Aorta (tissue), 5 donors: ENCODE results near the gene ATP2B3. TPM values are rescaled to one million over a fixed set of nuclear protein-coding genes. Genes with fewer than 3 reads are reported as not detected.
"Not testable (repeated sequence)": the region's sequence is repeated elsewhere in the genome, so short reads cannot be mapped to it uniquely, and the experiment has no call there.

ENCODE experiments used
- ATAC-seq: fragments of 200-7000 bp; cut with Tn5 transposase; one replicate; pipeline ENCODE4 v1.9.1; 2022; ENCODE audit warnings: moderate library complexity; ENCODE audit not compliant: low FRiP score
- DNase-seq, 2 donors: peaks; one replicate each; pipeline ENCODE4 v3.0.0-alpha.2; 2020
- H3K27ac ChIP-seq, 2 donors: one replicate each; pipeline ENCODE4 v1.5.1; 2013; ENCODE audit warnings: low read length in 2 of 2, mild to moderate bottlenecking in 2 of 2, moderate library complexity in 2 of 2, control low read depth in 1 of 2, inconsistent platforms in 1 of 2, low read depth in 1 of 2
- H3K27me3 ChIP-seq, 2 donors: one replicate each; pipeline ENCODE4 v1.6.1; 2013; ENCODE audit warnings: control low read depth in 1 of 2, low read length in 1 of 2, mild to moderate bottlenecking in 1 of 2, moderate library complexity in 1 of 2; ENCODE audit not compliant: insufficient read depth in 2 of 2, control insufficient read depth in 1 of 2
- H3K36me3 ChIP-seq, 2 donors: one replicate each; pipeline ENCODE4 v1.6.1; 2013; ENCODE audit warnings: control low read depth in 1 of 2, low read length in 1 of 2, mild to moderate bottlenecking in 1 of 2; ENCODE audit not compliant: insufficient read depth in 2 of 2, control insufficient read depth in 1 of 2
- H3K4me1 ChIP-seq, 2 donors: one replicate each; pipeline ENCODE4 v1.6.1; 2013; ENCODE audit warnings: low read length in 2 of 2, control low read depth in 1 of 2, mild to moderate bottlenecking in 1 of 2, moderate library complexity in 1 of 2; ENCODE audit not compliant: insufficient read depth in 2 of 2, control insufficient read depth in 1 of 2
- H3K4me3 ChIP-seq, 2 donors: one replicate each; pipeline ENCODE4 v1.5.1; 2013; ENCODE audit warnings: low read length in 2 of 2, control low read depth in 1 of 2, mild to moderate bottlenecking in 1 of 2
- H3K9me3 ChIP-seq: one replicate; pipeline ENCODE4 v1.6.1; 2013; ENCODE audit warnings: mild to moderate bottlenecking, low read length; ENCODE audit not compliant: control insufficient read depth
- WGBS, 2 donors: extraction: QIAGEN DNeasy Blood & Tissue Kit; methylation state at CpG; one replicate each; pipeline ENCODE4 v1.1.7; 2013; 5-methylcytosine and 5-hydroxymethylcytosine counted together
- intact Hi-C, 2 donors: fragments of 100-400 bp; cut with DNase I; formaldehyde crosslinking; loops; one replicate each; pipeline versions ENCODE4 v1.14.2 to v1.15.0; 2022
- polyA plus RNA-seq, 2 donors: library from polyadenylated mRNA; stranded (reverse); fragments of 200-250 nt; gene quantifications; one replicate each; pipeline ENCODE4 v1.2.3, GENCODE V29; 2013
- total RNA-seq, 2 donors: library from RNA; stranded (reverse); fragmentation: NEBNext Ultra II Directional; extraction: Animal tissue kit (Norgen Biotek cat#: 25700); gene quantifications; one replicate each; pipeline ENCODE4 v1.2.1, GENCODE V29; 2021
- donor health status: healthy with polysubstance abuse.
- donor health status: Bipolar disorder and iron deficiency.
- donor health status: DM: no; HTN: no; CAD: no.
- donor health status: DM: no; HTN: no; CAD: no.
- donor health status: DM: yes; HTN: yes; CAD: no.

Gene ATP2B3
- total and polyA plus RNA-seq, 4 donors, result 0.19 to 0.27 (median 0.20) TPM; not detected in 1

- no peaks in the 10 kb centered on the region for H3K4me1 ChIP-seq
- no peak overlapping the region for H3K4me3 ChIP-seq
- DNase-seq (peak in 1 of 2 donors; percentile 57), ATAC-seq (no peak)
- 85 to 93% methylated on average over 7 of the region's 7 CpGs for WGBS, 2 donors
- no peaks in the 10 kb centered on the region for H3K9me3 ChIP-seq
- intact Hi-C loops, result no loop called here
- H3K27me3 ChIP-seq, result no peaks in the 10 kb centered on the region
- H3K36me3 ChIP-seq, result no peaks in the 10 kb centered on the region
- H3K27ac ChIP-seq, result no peak overlapping the region
Observed at GRCh38 chrX:153600921-153601320, 83.5 kb downstream of the ATP2B3 start.

- intact Hi-C loops, result no loop called here
- Histone ChIP-seq H3K36me3 (no peaks in the 10 kb centered on the region), H3K9me3 (no peaks in the 10 kb centered on the region), H3K27me3 (no peaks in the 10 kb centered on the region), H3K4me3 (no peak overlapping the region), H3K4me1 (no peaks in the 10 kb centered on the region), H3K27ac (no peak overlapping the region)
- ATAC-seq (no peak), DNase-seq (no peak)
- WGBS, 2 donors, result 87 to 95% methylated on average over 12 of the region's 12 CpGs
Observed at GRCh38 chrX:153601511-153602110, 84.2 kb downstream of the ATP2B3 start.

GRCh38 chrX:153602601-153603000 is 85.2 kb downstream of the ATP2B3 start:
- Histone ChIP-seq H3K27ac (no peak overlapping the region), H3K9me3 (no peaks in the 10 kb centered on the region), H3K4me1 (no peaks in the 10 kb centered on the region), H3K4me3 (no peak overlapping the region), H3K36me3 (no peaks in the 10 kb centered on the region), H3K27me3 (no peaks in the 10 kb centered on the region)
- DNase-seq, result no peak
- intact Hi-C loops, result no loop called here
- 87 to 94% methylated on average over 3 of the region's 3 CpGs for WGBS, 2 donors
- no peak for ATAC-seq

GRCh38 chrX:153603131-153603656 is 85.8 kb downstream of the ATP2B3 start:
- 92 to 96% methylated on average over 17 of the region's 17 CpGs for WGBS, 2 donors
- Histone ChIP-seq H3K4me3 (no peak overlapping the region), H3K4me1 (no peaks in the 10 kb centered on the region), H3K36me3 (no peaks in the 10 kb centered on the region), H3K27me3 (no peaks in the 10 kb centered on the region), H3K27ac (no peak overlapping the region), H3K9me3 (no peaks in the 10 kb centered on the region)
- no peak for ATAC-seq
- intact Hi-C loops, result no loop called here
- DNase-seq, result peak in 1 of 2 donors; percentile 66

- H3K36me3 ChIP-seq, H3K4me1 ChIP-seq, ATAC-seq, H3K4me3 ChIP-seq, H3K27me3 ChIP-seq, H3K9me3 ChIP-seq, H3K27ac ChIP-seq: not testable (repeated sequence)
- DNase-seq, result peak in 1 of 2 donors; percentile 42
- WGBS, 2 donors, result 82 to 92% methylated on average over 18 of the region's 18 CpGs
- intact Hi-C loops, result loop anchor here in 1 of 2 donors (5.0 kb wide), 1 partner anchor 62 kb away; no protein-coding TSS in a partner anchor
Observed at GRCh38 chrX:153604666-153605380, 87.4 kb downstream of the ATP2B3 start.

- Histone ChIP-seq H3K4me1 (no peaks in the 10 kb centered on the region), H3K27ac (no peak overlapping the region), H3K4me3 (no peak overlapping the region), H3K27me3 (no peaks in the 10 kb centered on the region), H3K36me3 (no peaks in the 10 kb centered on the region), H3K9me3 (no peaks in the 10 kb centered on the region)
- intact Hi-C loops, result loop anchor here in 1 of 2 donors (5.0 kb wide), 1 partner anchor 61 kb away; no protein-coding TSS in a partner anchor
- DNase-seq (peak in 1 of 2 donors; percentile 56), ATAC-seq (no peak)
- 83 to 90% methylated on average over 23 of the region's 23 CpGs for WGBS, 2 donors
Observed at GRCh38 chrX:153606503-153606902, 89.1 kb downstream of the ATP2B3 start.

- no peaks in the 10 kb centered on the region for H3K4me1 ChIP-seq
- 59 to 67% methylated on average over 2 of the region's 2 CpGs for WGBS, 2 donors
- no peaks in the 10 kb centered on the region for H3K9me3 ChIP-seq
- no peak overlapping the region for H3K27ac ChIP-seq
- H3K27me3 ChIP-seq, result no peaks in the 10 kb centered on the region
- H3K36me3 ChIP-seq, result no peaks in the 10 kb centered on the region
- intact Hi-C loops, result loop anchor here in 1 of 2 donors (5.0 kb wide), 1 partner anchor 59 kb away; no protein-coding TSS in a partner anchor
- H3K4me3 ChIP-seq, result no peak overlapping the region
- ATAC-seq (no peak), DNase-seq (no peak)
Observed at GRCh38 chrX:153608376-153608775, 90.9 kb downstream of the ATP2B3 start.

GRCh38 chrX:153608806-153609205 is 91.4 kb downstream of the ATP2B3 start:
- no peaks in the 10 kb centered on the region for H3K27me3 ChIP-seq
- 37 to 50% methylated on average over 4 of the region's 4 CpGs for WGBS, 2 donors
- H3K4me1 ChIP-seq, result no peaks in the 10 kb centered on the region
- ATAC-seq (no peak), DNase-seq (no peak)
- H3K27ac ChIP-seq, result no peak overlapping the region
- H3K36me3 ChIP-seq, result no peaks in the 10 kb centered on the region
- intact Hi-C loops, result loop anchor here in 1 of 2 donors (5.0 kb wide), 1 partner anchor 58 kb away; no protein-coding TSS in a partner anchor
- no peak overlapping the region for H3K4me3 ChIP-seq
- H3K9me3 ChIP-seq, result no peaks in the 10 kb centered on the region
